HL-60/S4 (cell line): ENCODE data around the gene SNX30.

Experiments used
- in situ Hi-C: fragments of 300-500 bp; cut with MboI; formaldehyde crosslinking; loops from 2 replicates; pipeline ENCODE4 v1.14.3; 2022; ENCODE audit warnings: low sequenced_read_pairs

SNX30 gene

GRCh38 chr9:112912636-112913035 lies 162.1 kb downstream of the SNX30 start:
- in situ Hi-C loops, result loop anchor here (10.0 to 25.0 kb wide), 2 partner anchors 675 to 742 kb away; no protein-coding TSS in a partner anchor

GRCh38 chr9:112913326-112913725 lies 162.8 kb downstream of the SNX30 start:
- in situ Hi-C loops, result loop anchor here (10.0 to 25.0 kb wide), 2 partner anchors 674 to 741 kb away; no protein-coding TSS in a partner anchor

DNA sequence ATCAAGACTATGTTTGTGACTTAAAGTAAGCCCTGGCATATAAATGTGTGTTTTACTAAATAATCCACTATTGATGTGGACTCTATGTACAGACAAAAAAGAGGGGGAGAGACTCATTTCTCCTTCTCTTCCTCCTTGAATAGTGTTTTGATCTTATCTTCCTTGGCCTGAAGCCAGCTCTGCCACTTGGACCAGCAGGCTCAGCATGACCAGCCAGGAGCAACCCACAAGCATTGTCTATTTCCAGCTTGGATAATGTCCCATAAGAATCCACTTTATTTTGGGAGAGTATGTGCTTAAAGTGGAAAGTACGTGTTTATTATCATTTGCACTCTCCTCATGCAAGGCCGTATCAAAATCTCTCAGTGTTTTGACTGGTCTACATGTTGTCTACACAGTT lies 164.0 kb downstream of the SNX30 start:
- in situ Hi-C loops, result loop anchor here (10.0 to 25.0 kb wide), 2 partner anchors 673 to 740 kb away; no protein-coding TSS in a partner anchor

DNA sequence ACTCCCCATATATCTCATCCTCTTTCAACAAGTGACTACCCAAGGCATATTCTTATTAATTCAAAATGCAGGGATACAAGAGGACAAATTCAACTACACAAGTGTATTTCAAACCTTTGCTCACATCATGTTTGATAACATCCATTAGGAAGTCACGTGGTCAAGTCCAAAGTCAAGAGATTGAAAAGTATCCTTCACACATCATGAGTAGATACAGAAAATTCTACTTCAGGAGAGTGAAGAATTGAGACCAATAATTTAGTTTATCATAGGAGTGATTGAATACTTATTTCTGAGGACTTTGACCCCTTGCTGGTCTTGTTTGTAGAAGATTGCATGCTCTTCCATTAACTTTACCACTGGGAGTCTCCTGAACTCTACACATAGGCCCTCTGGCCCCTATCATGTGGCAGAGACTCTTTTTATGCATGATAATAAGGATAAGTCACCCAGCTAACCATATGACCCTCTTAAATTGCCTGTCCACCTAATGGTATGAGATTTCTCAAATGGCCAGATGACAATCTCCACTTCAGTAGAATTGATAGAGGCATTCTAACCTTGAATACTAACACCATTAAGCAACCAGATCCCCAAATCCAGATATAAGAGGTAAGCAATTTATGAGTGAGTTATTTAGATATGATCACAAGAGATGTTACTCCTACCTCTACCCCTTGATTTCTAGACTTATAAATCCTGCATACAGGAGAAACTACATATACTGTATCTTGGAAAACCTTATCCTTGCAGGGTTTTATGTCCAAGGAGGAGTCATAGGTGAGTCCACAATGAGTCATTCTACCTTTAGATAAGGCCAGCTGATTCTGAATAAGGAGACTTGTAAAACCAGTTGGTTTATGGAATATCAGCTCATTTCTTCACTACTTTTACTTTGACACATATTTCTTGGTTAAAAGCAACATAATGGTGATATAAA lies 166.8 kb downstream of the SNX30 start:
- in situ Hi-C loops, result loop anchor here (10.0 to 25.0 kb wide), 2 partner anchors 670 to 737 kb away; no protein-coding TSS in a partner anchor

- in situ Hi-C loops, result loop anchor here (10.0 to 25.0 kb wide), 2 partner anchors 669 to 737 kb away; no protein-coding TSS in a partner anchor
Observed at GRCh38 chr9:112917987-112918362, 167.4 kb downstream of the SNX30 start.

DNA sequence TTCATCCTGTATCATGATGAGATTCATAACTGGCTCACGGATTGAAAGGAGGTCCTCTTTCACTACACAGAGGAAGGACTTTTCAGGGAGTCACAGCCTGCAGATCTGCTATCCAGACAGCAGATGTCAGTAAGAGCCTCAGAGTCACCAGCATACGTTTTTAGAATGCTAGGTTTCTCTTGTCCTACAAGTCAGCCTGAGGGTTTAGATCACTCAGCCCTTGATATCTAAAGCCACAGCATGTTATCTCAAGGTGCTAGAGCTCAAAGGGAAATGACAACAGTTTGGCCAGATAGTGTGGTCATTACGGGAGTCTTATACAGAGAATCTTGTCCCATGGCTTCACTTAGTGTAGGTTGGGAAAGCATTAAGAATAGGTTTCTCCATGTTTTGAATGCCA lies 171.0 kb downstream of the SNX30 start:
- in situ Hi-C loops, result loop anchor here (25.0 kb wide), 1 partner anchor 666 kb away; no protein-coding TSS in a partner anchor
